ENCODE results near the gene GGT1.

The GGT1 gene

GRCh38 chr22:24585461-24585860 lies 17.5 kb upstream of the GGT1 start:
- H3K9me3 ChIP-seq (ENCODE audit: insufficient read depth, low read length) = no peaks in the 10 kb centered on the region
- H3K36me3 ChIP-seq (ENCODE audit: insufficient read depth, insufficient read length, low read length) = peaks cover 28% of the 10 kb centered on the region
- no peaks in the 10 kb centered on the region for H3K27me3 ChIP-seq (ENCODE audit: insufficient read depth, insufficient read length)
- H3K4me1 ChIP-seq (ENCODE audit: insufficient read depth, insufficient read length) = peaks cover 5% of the 10 kb centered on the region
- no peak overlapping the region for H3K9ac ChIP-seq (ENCODE audit: insufficient read length, low read depth)
- no peak for DNase-seq (ENCODE audit: low read depth, low spot score)
- H3K4me3 ChIP-seq (ENCODE audit: insufficient read length, low read depth) = no peak overlapping the region
- no peak for TF ChIP-seq ZNF274 (IDR thresholded peaks at IDR 0.05; ENCODE audit: low read depth, low read length)
- no peak for TF ChIP-seq SUZ12 (IDR thresholded peaks at IDR 0.05; ENCODE audit: extremely low read depth, insufficient read depth, insufficient read length)
- TF ChIP-seq YY1 (IDR thresholded peaks at IDR 0.05; ENCODE audit: insufficient read depth, insufficient read length) = no peak

GRCh38 chr22:24585927-24586546 lies 17.0 kb upstream of the GGT1 start:
- peaks cover 28% of the 10 kb centered on the region for H3K36me3 ChIP-seq (ENCODE audit: insufficient read depth, insufficient read length, low read length)
- TF ChIP-seq SUZ12 (IDR thresholded peaks at IDR 0.05; ENCODE audit: extremely low read depth, insufficient read depth, insufficient read length) (no peak), ZNF274 (IDR thresholded peaks at IDR 0.05; ENCODE audit: low read depth, low read length) (no peak), YY1 (IDR thresholded peaks at IDR 0.05; ENCODE audit: insufficient read depth, insufficient read length) (no peak)
- no peaks in the 10 kb centered on the region for H3K27me3 ChIP-seq (ENCODE audit: insufficient read depth, insufficient read length)
- H3K4me3 ChIP-seq (ENCODE audit: insufficient read length, low read depth) = no peak overlapping the region
- no peak for DNase-seq (ENCODE audit: low read depth, low spot score)
- no peaks in the 10 kb centered on the region for H3K9me3 ChIP-seq (ENCODE audit: insufficient read depth, low read length)
- H3K4me1 ChIP-seq (ENCODE audit: insufficient read depth, insufficient read length) = peaks cover 5% of the 10 kb centered on the region
- no peak overlapping the region for H3K9ac ChIP-seq (ENCODE audit: insufficient read length, low read depth)

- DNase-seq (ENCODE audit: low read depth, low spot score) = no peak
- Histone ChIP-seq H3K4me3 (ENCODE audit: insufficient read length, low read depth) (no peak overlapping the region), H3K9ac (ENCODE audit: insufficient read length, low read depth) (no peak overlapping the region), H3K27me3 (ENCODE audit: insufficient read depth, insufficient read length) (no peaks in the 10 kb centered on the region), H3K36me3 (ENCODE audit: insufficient read depth, insufficient read length, low read length) (peaks cover 28% of the 10 kb centered on the region), H3K4me1 (ENCODE audit: insufficient read depth, insufficient read length) (peaks cover 8% of the 10 kb centered on the region), H3K9me3 (ENCODE audit: insufficient read depth, low read length) (no peaks in the 10 kb centered on the region)
- TF ChIP-seq YY1 (IDR thresholded peaks at IDR 0.05; ENCODE audit: insufficient read depth, insufficient read length) (no peak), SUZ12 (IDR thresholded peaks at IDR 0.05; ENCODE audit: extremely low read depth, insufficient read depth, insufficient read length) (no peak), ZNF274 (IDR thresholded peaks at IDR 0.05; ENCODE audit: low read depth, low read length) (no peak)
Observed at GRCh38 chr22:24587251-24587650, 15.7 kb upstream of the GGT1 start.

- Histone ChIP-seq H3K36me3 (ENCODE audit: insufficient read depth, insufficient read length, low read length) (peaks cover 28% of the 10 kb centered on the region), H3K27me3 (ENCODE audit: insufficient read depth, insufficient read length) (no peaks in the 10 kb centered on the region), H3K9me3 (ENCODE audit: insufficient read depth, low read length) (no peaks in the 10 kb centered on the region), H3K4me1 (ENCODE audit: insufficient read depth, insufficient read length) (peaks cover 8% of the 10 kb centered on the region), H3K4me3 (ENCODE audit: insufficient read length, low read depth) (no peak overlapping the region), H3K9ac (ENCODE audit: insufficient read length, low read depth) (no peak overlapping the region)
- TF ChIP-seq YY1 (IDR thresholded peaks at IDR 0.05; ENCODE audit: insufficient read depth, insufficient read length) (no peak), SUZ12 (IDR thresholded peaks at IDR 0.05; ENCODE audit: extremely low read depth, insufficient read depth, insufficient read length) (no peak), ZNF274 (IDR thresholded peaks at IDR 0.05; ENCODE audit: low read depth, low read length) (no peak)
- DNase-seq (ENCODE audit: low read depth, low spot score) = no peak
Observed at GRCh38 chr22:24587948-24588347, 15.0 kb upstream of the GGT1 start.

- TF ChIP-seq SUZ12 (IDR thresholded peaks at IDR 0.05; ENCODE audit: extremely low read depth, insufficient read depth, insufficient read length) (no peak), ZNF274 (IDR thresholded peaks at IDR 0.05; ENCODE audit: low read depth, low read length) (no peak), YY1 (IDR thresholded peaks at IDR 0.05; ENCODE audit: insufficient read depth, insufficient read length) (no peak)
- Histone ChIP-seq H3K27me3 (ENCODE audit: insufficient read depth, insufficient read length) (no peaks in the 10 kb centered on the region), H3K36me3 (ENCODE audit: insufficient read depth, insufficient read length, low read length) (peaks cover 28% of the 10 kb centered on the region), H3K4me3 (ENCODE audit: insufficient read length, low read depth) (no peak overlapping the region), H3K9ac (ENCODE audit: insufficient read length, low read depth) (no peak overlapping the region), H3K9me3 (ENCODE audit: insufficient read depth, low read length) (no peaks in the 10 kb centered on the region), H3K4me1 (ENCODE audit: insufficient read depth, insufficient read length) (peaks cover 8% of the 10 kb centered on the region)
- DNase-seq (ENCODE audit: low read depth, low spot score) = no peak
Observed at GRCh38 chr22:24588381-24588756, 14.6 kb upstream of the GGT1 start.

- no peak overlapping the region for H3K4me3 ChIP-seq (ENCODE audit: insufficient read length, low read depth)
Observed at GRCh38 chr22:24588757-24589481, 14.1 kb upstream of the GGT1 start.

GRCh38 chr22:24589518-24590030 lies 13.4 kb upstream of the GGT1 start:
- Histone ChIP-seq H3K27me3 (ENCODE audit: insufficient read depth, insufficient read length) (no peaks in the 10 kb centered on the region), H3K36me3 (ENCODE audit: insufficient read depth, insufficient read length, low read length) (peaks cover 28% of the 10 kb centered on the region), H3K9ac (ENCODE audit: insufficient read length, low read depth) (no peak overlapping the region), H3K4me1 (ENCODE audit: insufficient read depth, insufficient read length) (peaks cover 15% of the 10 kb centered on the region), H3K9me3 (ENCODE audit: insufficient read depth, low read length) (no peaks in the 10 kb centered on the region), H3K4me3 (ENCODE audit: insufficient read length, low read depth) (no peak overlapping the region)
- no peak for DNase-seq (ENCODE audit: low read depth, low spot score)
- no peak for TF ChIP-seq SUZ12 (IDR thresholded peaks at IDR 0.05; ENCODE audit: extremely low read depth, insufficient read depth, insufficient read length)
- no peak for TF ChIP-seq YY1 (IDR thresholded peaks at IDR 0.05; ENCODE audit: insufficient read depth, insufficient read length)

More at GRCh38 chr22:24588757-24589481, 14.1 kb upstream of the GGT1 start:
- Histone ChIP-seq H3K9ac (ENCODE audit: insufficient read length, low read depth) (no peak overlapping the region), H3K27me3 (ENCODE audit: insufficient read depth, insufficient read length) (no peaks in the 10 kb centered on the region), H3K4me1 (ENCODE audit: insufficient read depth, insufficient read length) (peaks cover 11% of the 10 kb centered on the region), H3K36me3 (ENCODE audit: insufficient read depth, insufficient read length, low read length) (peaks cover 28% of the 10 kb centered on the region), H3K9me3 (ENCODE audit: insufficient read depth, low read length) (no peaks in the 10 kb centered on the region)
- TF ChIP-seq YY1 (IDR thresholded peaks at IDR 0.05; ENCODE audit: insufficient read depth, insufficient read length) (no peak), SUZ12 (IDR thresholded peaks at IDR 0.05; ENCODE audit: extremely low read depth, insufficient read depth, insufficient read length) (no peak), ZNF274 (IDR thresholded peaks at IDR 0.05; ENCODE audit: low read depth, low read length) (no peak)
- no peak for DNase-seq (ENCODE audit: low read depth, low spot score)
